Activated CD4-positive, alpha-beta T cell treated with anti-CD3 and anti-CD28 coated beads, Interleukin-10, Interleukin-2, amounts not matched to agents 100 ng/mL and 50 ng/mL, durations not matched to agents 16 hours and 8 hours (primary cell): ENCODE data around the gene KRTAP23-1.

Experiments
- DNase-seq: peaks from one replicate; pipeline ENCODE4 v3.0.0-alpha.2; 2020

KRTAP23-1 gene, protein sequence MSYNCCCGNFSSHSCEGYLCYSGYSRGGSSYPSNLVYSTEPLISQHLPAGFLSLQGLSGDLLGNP

GRCh38 chr21:30348506-30348905 lies at the start of gene KRTAP23-1:
Gene KRTAP23-1, minus strand, starts transcription at chr21:30348606. Its CDS starts 0 bp downstream, at chr21:30348606.
- DNase-seq: no peak

GRCh38 chr21:30395731-30396130 lies 47.3 kb upstream of the KRTAP23-1 start, which contains the start of gene KRTAP13-1:
Gene KRTAP13-1, plus strand, starts transcription at chr21:30396031. Its CDS starts 56 bp downstream, at chr21:30396087.
- no peak for DNase-seq

GRCh38 chr21:30391492-30392025 lies 43.2 kb upstream of the KRTAP23-1 start:
- no peak for DNase-seq

DNA sequence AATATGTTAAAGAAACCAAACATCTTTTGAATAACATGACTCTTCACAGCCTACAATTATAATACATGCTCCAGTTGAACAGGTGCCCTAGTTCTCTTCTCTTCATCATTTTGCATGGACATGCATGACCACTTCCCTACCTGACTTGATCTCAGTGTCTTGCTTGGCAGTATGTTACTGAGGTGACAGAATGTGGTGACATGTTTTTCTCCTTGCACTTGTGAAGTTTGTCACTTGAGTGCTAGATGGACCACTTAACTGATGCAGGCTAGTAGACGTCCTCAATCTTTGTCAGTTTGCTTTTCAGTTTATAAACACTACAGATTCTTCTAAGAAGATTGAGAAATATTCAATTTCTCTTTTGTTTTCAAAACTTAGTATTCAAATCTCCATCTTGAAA lies 33.8 kb upstream of the KRTAP23-1 start:
- no peak for DNase-seq

GRCh38 chr21:30372139-30372770 lies 23.8 kb upstream of the KRTAP23-1 start, which contains the start of gene KRTAP13-2:
Gene KRTAP13-2, minus strand, starts transcription at chr21:30372271. Its CDS starts 58 bp downstream, at chr21:30372213.
- DNase-seq: no peak

DNA sequence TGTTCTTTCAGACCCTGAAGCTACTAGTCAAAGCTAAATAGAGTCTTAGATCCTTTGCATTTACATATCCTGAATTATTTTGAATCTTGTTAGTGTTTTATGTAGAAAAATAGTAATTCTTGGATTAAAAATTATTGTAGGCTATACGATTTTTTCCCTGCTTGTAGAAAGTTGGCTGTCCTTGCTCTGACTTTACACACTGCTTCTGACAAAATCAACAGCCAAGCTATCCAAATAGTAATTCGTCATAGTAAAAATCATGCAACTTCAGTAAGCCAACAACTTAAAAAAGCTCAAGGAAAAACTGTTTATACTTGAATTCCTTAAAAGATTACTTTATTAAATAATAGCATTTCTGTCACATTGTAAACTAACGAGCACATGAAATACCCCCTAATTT lies 7.5 kb upstream of the KRTAP23-1 start:
- no peak for DNase-seq

DNA sequence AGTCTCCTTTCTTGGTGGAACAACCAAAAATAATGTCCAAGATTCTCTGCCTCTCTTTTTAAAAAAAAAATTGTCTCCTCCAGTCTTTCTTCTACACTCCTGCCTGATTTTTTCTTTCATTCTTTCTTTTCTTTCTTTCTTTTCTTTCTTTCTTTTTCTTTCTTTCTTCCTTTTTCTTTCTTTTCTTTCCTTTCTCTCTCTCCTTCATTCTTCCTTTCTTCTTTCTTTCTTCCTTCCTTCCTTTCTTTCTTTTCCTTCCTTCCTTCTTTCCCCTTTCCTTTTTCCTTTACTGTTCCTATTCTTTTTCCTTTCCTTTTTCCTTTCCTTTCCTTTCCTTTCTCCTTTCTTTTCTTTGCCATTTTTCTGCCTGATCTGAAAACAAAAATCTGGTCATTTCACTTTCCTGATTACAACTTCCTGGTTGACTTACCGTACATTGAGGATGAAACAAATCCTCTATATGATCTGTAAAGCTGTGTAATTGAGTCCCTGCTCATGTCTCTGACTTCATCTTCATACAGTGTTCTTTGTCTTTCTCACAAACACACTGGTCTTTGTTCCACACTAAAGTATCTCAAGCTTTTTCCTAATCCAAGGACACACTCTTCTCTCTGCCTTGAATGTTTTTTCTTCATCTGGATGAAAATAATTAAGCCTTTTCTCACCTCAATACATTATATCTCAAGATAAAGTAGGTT lies 6.1 kb upstream of the KRTAP23-1 start:
- no peak for DNase-seq

DNA sequence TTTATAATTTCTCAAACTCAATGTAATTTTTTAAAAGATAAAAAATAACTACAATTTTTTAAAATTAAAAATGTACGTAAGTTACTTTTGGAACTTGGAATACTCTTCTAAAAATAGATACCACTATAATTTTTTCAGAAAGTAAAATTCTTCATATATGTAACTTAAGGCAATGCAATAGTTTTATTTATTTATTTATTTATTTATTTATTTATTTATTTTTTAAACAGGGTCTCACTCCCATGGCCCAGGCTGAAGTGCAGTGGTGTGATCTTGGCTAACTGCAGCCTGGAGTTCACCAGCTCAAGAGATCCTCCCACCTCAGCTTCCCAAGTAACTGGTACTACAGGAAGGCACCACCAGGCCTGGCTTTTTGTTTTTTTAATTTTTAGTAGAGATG lies 3.1 kb upstream of the KRTAP23-1 start:
- DNase-seq: no peak

DNA sequence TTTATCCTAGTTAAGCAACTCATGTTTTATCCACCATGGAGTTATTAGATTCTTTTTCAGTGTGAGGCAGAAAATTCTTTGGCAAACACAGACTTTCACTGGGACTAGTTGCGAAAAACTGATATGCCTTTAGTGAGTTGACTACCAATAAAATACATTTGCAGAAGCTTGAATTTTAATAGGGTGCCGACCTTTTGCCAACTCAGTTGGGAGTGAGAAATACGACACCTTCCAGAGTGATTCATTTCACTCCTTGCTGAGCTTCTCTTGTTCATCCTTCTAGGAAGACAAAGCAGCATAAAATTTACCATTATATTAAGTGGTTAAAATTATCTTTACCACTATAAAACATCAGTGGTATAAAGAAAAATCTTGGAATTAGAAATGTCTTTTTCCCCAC lies 1.2 kb upstream of the KRTAP23-1 start:
- DNase-seq: no peak

- DNase-seq: no peak
Observed at GRCh38 chr21:30345014-30345413, 3.4 kb downstream of the KRTAP23-1 start.

DNA sequence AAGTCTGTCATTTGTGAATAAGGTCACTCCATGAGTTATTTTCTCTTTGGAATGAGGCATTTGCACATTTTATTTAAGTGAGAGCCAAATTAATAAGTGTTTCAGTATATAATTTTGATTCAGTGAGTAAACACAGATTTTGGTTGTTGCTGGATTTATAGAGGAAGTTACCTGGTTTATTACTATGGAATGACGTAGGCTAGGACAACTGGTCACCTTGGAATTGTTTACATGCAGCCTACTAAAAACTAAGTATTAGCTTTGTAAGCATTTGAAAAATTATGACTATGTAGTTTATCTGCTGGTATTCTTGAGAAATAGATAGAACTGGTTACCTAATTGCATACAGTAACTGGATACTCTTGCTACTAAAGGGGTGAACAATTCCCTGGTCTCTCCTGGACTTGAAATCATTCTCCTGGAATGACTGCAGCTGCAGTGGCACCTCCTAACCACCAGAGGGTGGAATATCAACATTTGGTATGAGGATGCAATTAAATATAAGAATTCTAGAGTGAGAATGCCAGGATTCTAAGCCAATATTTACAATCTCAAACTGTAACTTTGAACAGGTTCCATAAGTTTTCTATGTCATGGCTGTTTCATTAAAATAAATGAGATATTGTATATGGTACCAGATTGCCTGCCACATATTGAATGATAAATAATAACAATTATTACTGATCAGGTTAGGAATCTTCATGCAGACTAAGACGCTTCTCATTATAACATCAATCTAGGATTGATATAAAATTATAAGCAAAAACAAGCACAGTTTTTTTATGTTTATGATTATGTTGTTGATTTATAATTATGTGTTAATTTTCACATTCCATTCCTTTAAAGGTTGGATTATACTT lies 7.5 kb downstream of the KRTAP23-1 start:
- peak; percentile 37 for DNase-seq

DNA sequence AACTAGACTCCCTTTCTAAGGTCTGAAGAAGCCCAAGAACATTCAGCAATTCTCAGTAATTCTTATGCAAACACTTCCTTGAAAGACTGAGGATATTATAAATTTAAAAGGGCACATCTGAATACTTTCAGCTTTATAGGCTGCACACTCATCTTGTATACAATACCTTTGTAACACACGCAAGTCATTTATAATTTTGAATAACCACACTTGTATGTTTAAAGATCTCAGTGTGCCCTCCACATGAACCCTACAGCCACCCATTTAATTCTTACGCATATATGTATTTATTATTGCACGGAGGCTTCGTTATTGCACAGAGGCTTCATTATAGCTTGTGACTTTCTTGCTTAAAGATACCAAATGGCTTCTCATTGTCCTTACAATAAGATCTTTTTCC lies 9.7 kb downstream of the KRTAP23-1 start:
- DNase-seq: no peak

- no peak for DNase-seq
Observed at GRCh38 chr21:30337772-30338171, 10.6 kb downstream of the KRTAP23-1 start.

DNA sequence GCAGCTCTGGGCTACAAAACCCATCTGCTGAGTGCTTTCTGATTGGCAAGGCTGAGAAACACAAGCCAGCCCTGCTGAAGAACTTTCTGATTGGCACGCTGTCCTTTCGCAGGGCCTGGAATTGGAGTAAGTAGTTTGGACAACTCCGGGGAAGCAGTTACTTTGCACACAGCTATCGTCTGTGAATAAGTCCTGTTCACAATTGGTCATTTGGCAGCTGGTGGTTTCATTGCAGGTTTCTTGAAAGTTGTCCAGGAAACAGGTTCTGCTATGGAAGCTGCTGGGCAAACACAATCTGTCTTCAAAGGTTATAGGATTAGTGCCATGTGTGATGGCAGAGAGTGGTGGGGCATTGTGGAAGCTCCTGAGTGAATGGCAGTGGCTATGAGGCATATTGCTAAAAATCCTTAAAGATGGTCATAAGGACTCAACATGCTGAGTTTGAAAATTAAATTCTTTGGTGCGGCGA lies 11.1 kb downstream of the KRTAP23-1 start, which contains the start of gene KRTAP27-1:
TSS of gene KRTAP27-1 (minus strand) at position 419 of the 469 bp plus-strand sequence. CDS start at position 393, 26 bp downstream.
- no peak for DNase-seq

DNA sequence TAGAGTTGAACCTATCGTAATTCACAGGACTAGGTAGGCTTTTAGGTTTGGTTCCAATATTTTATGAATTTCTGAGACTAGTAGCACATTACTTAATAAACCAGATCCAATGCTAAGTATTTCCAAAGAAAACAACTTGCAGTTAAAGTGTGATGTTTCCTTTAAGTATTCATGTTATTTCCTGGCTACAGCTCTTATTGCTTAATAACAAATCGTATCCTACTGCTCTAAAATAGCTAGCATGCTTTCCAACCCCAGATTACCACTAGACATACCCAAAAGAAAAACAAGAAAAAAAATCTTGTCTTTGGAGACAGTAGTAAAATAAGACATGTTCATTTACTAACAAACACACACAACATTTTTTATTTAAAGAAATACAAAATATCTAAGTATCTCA lies 11.8 kb downstream of the KRTAP23-1 start:
- DNase-seq: no peak

DNA sequence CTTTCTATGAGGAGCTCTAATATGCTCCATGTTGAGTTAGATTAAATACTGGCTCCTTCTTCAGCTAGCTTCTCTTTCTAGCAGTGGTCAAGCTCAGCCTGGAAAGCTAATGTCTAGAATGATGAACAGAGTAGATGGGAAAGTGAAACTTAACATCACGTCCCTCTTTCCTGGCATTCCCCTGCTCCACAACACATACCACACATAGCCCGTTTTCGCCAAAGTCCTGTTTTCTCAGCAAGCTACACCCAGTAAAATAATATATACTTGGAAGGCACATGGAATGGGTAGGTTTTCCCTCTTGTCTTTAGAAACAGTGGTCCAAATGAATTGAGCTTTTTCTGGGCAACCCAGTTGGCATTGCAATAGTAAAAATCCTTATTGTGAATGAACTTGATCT lies 14.7 kb downstream of the KRTAP23-1 start:
- no peak for DNase-seq

- DNase-seq: no peak
Observed at GRCh38 chr21:30332681-30333080, 15.7 kb downstream of the KRTAP23-1 start.

- no peak for DNase-seq
Observed at GRCh38 chr21:30329203-30329875, 19.1 kb downstream of the KRTAP23-1 start.

DNA sequence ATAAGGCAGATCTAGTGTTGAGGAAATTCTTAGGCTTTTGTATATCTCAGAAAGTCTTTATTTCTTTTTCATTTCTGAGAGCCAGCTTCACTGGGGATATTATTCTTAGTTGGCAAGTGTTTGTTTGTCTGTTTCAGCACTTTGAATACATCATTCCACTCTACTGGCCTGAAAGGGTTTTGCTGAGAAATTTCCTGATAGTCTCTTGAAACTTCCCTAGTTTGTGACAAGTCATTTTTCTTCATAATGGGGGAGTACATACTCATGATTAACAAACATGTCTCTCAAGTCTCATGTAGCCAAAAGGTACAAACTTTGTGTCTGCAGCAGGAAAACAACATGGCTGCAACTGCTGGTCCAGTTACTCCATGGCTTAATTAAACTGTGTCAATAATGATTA lies 22.0 kb downstream of the KRTAP23-1 start:
- DNase-seq: no peak

DNA sequence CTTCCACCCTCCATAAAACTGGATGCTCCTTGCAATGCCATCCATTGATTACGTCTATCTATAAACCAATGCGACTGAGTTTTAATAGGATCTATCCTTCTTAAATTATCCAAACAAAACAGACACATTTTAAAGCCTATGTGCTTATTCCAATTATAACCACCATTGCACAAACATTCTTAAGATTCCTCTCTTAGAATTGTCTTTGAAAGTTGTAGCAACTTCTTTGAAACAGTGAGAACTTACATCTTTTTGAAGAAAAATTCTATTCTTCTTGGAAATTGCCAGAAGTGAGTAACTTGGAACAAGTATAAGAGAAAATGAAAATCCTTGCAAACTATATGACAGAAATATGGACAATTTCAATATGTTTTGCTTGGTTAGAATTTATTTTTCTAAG lies 28.2 kb downstream of the KRTAP23-1 start, which contains the start of gene KRTAP26-1:
TSS of gene KRTAP26-1 (minus strand) at position 101 of the 400 bp plus-strand sequence. CDS start 280 bp downstream, outside the sequence.
- no peak for DNase-seq

DNA sequence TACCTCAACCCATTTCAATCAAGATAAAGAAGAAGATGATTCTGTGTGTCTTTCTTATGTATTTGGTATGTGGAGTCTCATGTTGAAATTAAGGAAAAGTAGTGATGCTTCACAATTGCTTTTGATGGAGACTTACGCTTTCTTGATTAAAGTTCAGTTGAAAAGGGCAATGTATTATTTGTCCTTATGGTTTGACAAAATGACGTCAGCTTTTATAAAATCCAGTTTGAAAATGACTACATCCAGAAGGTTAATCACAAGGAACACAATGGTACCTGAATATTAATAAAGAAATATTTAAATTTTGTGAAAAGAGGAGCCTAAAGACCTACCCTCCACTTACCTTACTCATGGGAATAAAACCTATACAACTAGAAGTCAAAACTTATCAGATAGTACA lies 32.7 kb downstream of the KRTAP23-1 start:
- DNase-seq: no peak

- DNase-seq: no peak
Observed at GRCh38 chr21:30306884-30307283, 41.5 kb downstream of the KRTAP23-1 start.
